RWPE2 (cell line): ENCODE measurements around the gene GIMAP7.
"Not testable (repeated sequence)": the region's sequence is repeated elsewhere in the genome, so short reads cannot be mapped to it uniquely, and the experiment has no call there.

Source experiments
- ATAC-seq: fragments of 200-7000 bp; cut with Tn5 transposase; 3 replicates; pipeline ENCODE4 v1.9.1; 2021; ENCODE audit warnings: low read depth
- DNase-seq: peaks from one replicate; pipeline ENCODE4 v3.0.0-alpha.2; 2020; ENCODE audit warnings: low spot score
- H3K27ac ChIP-seq: fragments of 450-650 bp; 2 replicates; pipeline ENCODE4 v1.5.1; 2017; ENCODE audit warnings: mild to moderate bottlenecking; ENCODE audit not compliant: poor library complexity, severe bottlenecking
- H3K27me3 ChIP-seq: fragments of 250-450 bp; sonication (Bioruptor Pico); 2 replicates; pipeline ENCODE4 v1.5.1; 2021; ENCODE audit warnings: mild to moderate bottlenecking, moderate library complexity; ENCODE audit not compliant: insufficient read depth, poor library complexity, severe bottlenecking
- H3K36me3 ChIP-seq: fragments of 250-450 bp; sonication (Bioruptor Pico); 2 replicates; pipeline ENCODE4 v1.5.1; 2020; ENCODE audit warnings: low read depth, mild to moderate bottlenecking, moderate library complexity
- H3K4me1 ChIP-seq: fragments of 250-450 bp; sonication (Bioruptor Pico); 2 replicates; pipeline ENCODE4 v1.5.1; 2021; ENCODE audit warnings: mild to moderate bottlenecking, moderate library complexity; ENCODE audit not compliant: insufficient read depth, poor library complexity, severe bottlenecking
- H3K4me3 ChIP-seq: fragments of 250-450 bp; sonication (Bioruptor Pico); 2 replicates; pipeline ENCODE4 v1.5.1; 2021; ENCODE audit warnings: mild to moderate bottlenecking, moderate library complexity; ENCODE audit not compliant: severe bottlenecking
- H3K9me3 ChIP-seq: fragments of 250-450 bp; sonication (Bioruptor Pico); 2 replicates; pipeline ENCODE4 v1.5.1; 2021; ENCODE audit warnings: mild to moderate bottlenecking, moderate library complexity; ENCODE audit not compliant: severe bottlenecking
- TF ChIP-seq, protein P1 (sequence below): fragments of 450-650 bp; IDR thresholded peaks from one replicate; pipeline ENCODE4 v1.5.1; 2017; ENCODE audit warnings: mild to moderate bottlenecking, moderate library complexity; ENCODE audit not compliant: poor library complexity, severe bottlenecking

Gene GIMAP7

DNA sequence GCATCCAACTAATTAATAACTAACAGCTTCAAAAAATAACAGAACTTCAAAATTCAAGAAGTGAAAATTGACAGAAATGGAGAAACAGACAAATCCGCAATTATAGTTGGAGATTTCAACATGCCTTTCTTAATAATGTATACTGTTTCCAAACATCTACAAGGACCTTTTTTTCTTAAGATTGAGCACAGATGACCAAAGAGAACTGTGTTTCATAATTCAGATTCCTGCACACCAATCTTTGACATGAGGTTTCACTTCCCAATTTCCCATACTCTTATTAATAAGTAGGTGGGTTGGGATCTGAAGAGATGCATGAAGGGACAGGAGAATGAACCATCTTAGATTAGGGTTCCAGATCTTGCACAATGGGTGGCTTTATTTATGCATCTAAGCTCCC lies 24.9 kb upstream of the GIMAP7 start:
- ATAC-seq (no peak), DNase-seq (no peak)
- TF ChIP-seq, protein P1, sequence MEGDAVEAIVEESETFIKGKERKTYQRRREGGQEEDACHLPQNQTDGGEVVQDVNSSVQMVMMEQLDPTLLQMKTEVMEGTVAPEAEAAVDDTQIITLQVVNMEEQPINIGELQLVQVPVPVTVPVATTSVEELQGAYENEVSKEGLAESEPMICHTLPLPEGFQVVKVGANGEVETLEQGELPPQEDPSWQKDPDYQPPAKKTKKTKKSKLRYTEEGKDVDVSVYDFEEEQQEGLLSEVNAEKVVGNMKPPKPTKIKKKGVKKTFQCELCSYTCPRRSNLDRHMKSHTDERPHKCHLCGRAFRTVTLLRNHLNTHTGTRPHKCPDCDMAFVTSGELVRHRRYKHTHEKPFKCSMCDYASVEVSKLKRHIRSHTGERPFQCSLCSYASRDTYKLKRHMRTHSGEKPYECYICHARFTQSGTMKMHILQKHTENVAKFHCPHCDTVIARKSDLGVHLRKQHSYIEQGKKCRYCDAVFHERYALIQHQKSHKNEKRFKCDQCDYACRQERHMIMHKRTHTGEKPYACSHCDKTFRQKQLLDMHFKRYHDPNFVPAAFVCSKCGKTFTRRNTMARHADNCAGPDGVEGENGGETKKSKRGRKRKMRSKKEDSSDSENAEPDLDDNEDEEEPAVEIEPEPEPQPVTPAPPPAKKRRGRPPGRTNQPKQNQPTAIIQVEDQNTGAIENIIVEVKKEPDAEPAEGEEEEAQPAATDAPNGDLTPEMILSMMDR, result no peak
- H3K27ac ChIP-seq, result no peak overlapping the region
- H3K4me1 ChIP-seq, result no peaks in the 10 kb centered on the region
- H3K9me3 ChIP-seq, result no peaks in the 10 kb centered on the region
- no peak overlapping the region for H3K4me3 ChIP-seq
- H3K36me3 ChIP-seq, result no peaks in the 10 kb centered on the region
- no peaks in the 10 kb centered on the region for H3K27me3 ChIP-seq

DNA sequence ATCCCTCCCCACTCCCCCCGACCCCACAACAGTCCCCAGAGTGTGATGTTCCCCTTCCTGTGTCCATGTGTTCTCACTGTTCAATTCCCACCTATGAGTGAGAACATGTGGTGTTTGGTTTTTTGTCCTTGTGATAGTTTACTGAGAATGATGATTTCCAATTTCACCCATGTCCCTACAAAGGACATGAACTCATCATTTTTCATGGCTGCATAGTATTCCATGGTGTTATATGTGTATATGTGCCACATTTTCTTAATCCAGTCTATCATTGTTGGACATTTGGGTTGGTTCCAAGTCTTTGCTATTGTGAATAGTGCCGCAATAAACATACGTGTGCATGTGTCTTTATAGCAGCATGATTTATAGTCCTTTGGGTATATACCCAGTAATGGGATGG lies 21.2 kb upstream of the GIMAP7 start:
- not testable (repeated sequence) for H3K4me1 ChIP-seq, H3K27me3 ChIP-seq, H3K27ac ChIP-seq, DNase-seq, H3K36me3 ChIP-seq, H3K4me3 ChIP-seq, H3K9me3 ChIP-seq, ATAC-seq

DNA sequence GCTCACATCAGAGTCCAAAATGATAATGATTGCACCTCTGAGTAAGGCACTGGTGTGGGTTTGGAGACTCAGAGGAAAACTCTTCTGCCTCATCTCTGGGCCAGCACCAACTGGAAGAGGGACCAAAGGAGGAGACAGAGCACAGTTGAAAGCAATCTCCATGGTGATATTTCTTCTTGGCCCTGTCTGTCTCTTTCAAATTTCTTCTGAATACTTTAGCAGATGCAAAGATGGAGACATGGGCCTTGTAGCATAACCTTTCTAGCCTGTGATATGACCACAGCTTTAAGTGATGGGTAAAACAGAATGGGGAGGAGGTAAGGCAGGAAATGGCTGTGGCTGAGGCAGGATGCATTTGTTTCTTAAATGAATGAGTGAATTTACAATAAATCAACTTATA lies 12.2 kb upstream of the GIMAP7 start:
- Histone ChIP-seq H3K4me3 (no peak overlapping the region), H3K4me1 (no peaks in the 10 kb centered on the region), H3K9me3 (no peaks in the 10 kb centered on the region), H3K27ac (no peak overlapping the region), H3K36me3 (no peaks in the 10 kb centered on the region), H3K27me3 (no peaks in the 10 kb centered on the region)
- DNase-seq, result no peak
- TF ChIP-seq, protein P1, result no peak
- ATAC-seq, result no peak

DNA sequence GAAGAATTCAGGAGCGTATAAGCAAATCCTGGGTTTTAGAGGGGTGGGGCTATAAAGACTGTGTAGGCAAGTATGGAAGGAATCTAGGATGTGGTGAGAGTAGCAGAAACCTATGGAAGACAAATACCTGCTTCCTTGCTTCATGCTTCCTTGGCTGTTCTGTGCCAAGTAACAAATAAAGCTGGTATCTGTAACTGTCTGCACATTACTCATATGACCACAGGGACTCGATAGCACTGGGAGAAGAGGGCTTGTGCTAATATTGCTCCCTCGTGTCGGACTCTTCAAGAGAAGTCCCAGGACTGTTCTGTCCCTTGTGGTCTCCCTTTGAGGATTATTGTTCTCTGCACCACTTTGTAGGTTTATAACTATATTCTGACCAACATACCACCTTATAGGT lies 11.5 kb upstream of the GIMAP7 start:
- Histone ChIP-seq H3K9me3 (no peaks in the 10 kb centered on the region), H3K36me3 (no peaks in the 10 kb centered on the region), H3K27ac (no peak overlapping the region), H3K4me1 (no peaks in the 10 kb centered on the region), H3K4me3 (no peak overlapping the region), H3K27me3 (no peaks in the 10 kb centered on the region)
- DNase-seq (no peak), ATAC-seq (no peak)
- TF ChIP-seq, protein P1, result no peak

DNA sequence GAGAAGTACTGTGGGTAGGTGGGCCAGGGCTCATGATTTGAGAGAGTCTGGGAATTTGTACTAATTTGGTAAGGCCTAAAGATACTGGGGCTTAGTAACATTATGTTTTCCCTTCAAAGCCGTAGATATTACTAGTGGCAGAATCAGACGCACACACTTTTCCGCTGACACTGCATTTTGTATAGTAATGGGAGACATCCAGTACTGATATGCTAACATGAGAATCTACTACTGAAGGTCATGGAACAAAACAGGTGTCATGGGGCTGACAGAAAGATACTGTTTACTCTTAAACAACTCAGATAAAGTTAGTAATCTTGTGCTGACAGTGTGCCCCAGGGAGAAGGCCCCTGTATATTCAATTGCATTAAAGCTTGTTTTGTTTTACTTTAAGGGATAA lies 11.1 kb upstream of the GIMAP7 start:
- DNase-seq (no peak), ATAC-seq (no peak)
- TF ChIP-seq, protein P1, result no peak

More for the DNA sequence above, 11.1 kb upstream of the GIMAP7 start:
- Histone ChIP-seq H3K36me3 (no peaks in the 10 kb centered on the region), H3K27me3 (no peaks in the 10 kb centered on the region), H3K4me3 (no peak overlapping the region), H3K4me1 (no peaks in the 10 kb centered on the region), H3K9me3 (no peaks in the 10 kb centered on the region), H3K27ac (no peak overlapping the region)
